Activated T-helper 1 cell treated with anti-CD3 and anti-CD28 coated beads, Interleukin-2, amount 50 U/mL, for 16 hours (primary cell): ENCODE data around the gene IGFBP6.
A peak's percentile ranks its signal among the peaks of the same experiment; 100 is the strongest.

Source experiments
- DNase-seq, 2 donors: peaks; one replicate each; pipeline ENCODE4 v3.0.0-alpha.2; 2020; ENCODE audit warnings: low read depth in 1 of 2, low spot score in 1 of 2

Gene IGFBP6

GRCh38 chr12:53059434-53060063 lies 37.9 kb upstream of the IGFBP6 start:
- no peak for DNase-seq

GRCh38 chr12:53060064-53060720 lies 37.3 kb upstream of the IGFBP6 start:
- DNase-seq: no peak

- no peak for DNase-seq
Observed at GRCh38 chr12:53060721-53061276, 36.7 kb upstream of the IGFBP6 start.

GRCh38 chr12:53061404-53062010 lies 36.0 kb upstream of the IGFBP6 start:
- no peak for DNase-seq

DNA sequence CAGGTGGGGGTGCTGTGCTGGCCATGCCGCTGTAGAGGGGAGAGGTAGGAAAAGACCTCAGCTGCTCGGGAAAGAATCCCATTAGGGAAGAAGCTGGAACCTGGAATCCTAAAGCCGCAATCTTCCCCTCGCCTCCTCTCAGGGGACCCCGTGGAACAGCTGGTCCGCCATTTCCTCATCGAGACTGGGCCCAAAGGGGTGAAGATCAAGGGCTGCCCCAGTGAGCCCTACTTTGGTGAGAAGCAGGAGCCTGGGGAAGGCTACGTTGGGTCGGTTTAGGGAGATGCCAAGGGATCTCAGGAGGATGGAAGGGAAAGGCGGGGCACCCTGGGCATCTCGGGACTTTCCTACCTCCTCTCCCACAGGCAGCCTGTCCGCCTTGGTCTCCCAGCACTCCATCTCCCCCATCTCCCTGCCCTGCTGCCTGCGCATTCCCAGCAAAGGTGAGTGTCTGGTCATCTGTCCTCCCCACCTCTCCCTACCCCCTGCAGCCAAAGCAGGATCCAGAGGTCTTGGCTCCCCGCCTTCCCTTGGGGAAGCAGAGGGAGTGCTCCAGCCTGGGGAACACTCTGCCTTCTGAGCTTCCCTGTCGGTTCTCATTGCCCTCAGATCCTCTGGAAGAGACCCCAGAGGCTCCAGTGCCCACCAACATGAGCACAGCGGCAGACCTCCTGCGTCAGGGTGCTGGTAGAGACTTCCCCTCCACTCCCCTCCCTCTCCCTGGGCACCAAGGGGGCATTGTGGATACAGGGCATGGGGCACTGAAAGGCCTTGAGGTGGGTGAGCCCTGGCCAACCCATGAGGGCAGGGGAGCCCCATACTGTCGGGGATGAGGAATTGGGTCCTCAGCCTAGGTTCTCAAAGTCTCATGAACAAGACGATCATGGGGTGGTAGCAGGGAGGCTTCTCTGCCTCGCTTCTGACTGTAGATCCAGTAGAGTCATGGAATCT lies 35.2 kb upstream of the IGFBP6 start:
- no peak for DNase-seq

- no peak for DNase-seq
Observed at GRCh38 chr12:53062977-53063707, 34.3 kb upstream of the IGFBP6 start.

- no peak for DNase-seq
Observed at GRCh38 chr12:53063708-53064612, 33.5 kb upstream of the IGFBP6 start.

GRCh38 chr12:53064613-53065436 lies 32.6 kb upstream of the IGFBP6 start:
- DNase-seq: no peak

- no peak for DNase-seq
Observed at GRCh38 chr12:53065470-53065869, 32.0 kb upstream of the IGFBP6 start.

- peak; percentile 44 to 54 for DNase-seq
Observed at GRCh38 chr12:53065975-53066931, 31.2 kb upstream of the IGFBP6 start.

DNA sequence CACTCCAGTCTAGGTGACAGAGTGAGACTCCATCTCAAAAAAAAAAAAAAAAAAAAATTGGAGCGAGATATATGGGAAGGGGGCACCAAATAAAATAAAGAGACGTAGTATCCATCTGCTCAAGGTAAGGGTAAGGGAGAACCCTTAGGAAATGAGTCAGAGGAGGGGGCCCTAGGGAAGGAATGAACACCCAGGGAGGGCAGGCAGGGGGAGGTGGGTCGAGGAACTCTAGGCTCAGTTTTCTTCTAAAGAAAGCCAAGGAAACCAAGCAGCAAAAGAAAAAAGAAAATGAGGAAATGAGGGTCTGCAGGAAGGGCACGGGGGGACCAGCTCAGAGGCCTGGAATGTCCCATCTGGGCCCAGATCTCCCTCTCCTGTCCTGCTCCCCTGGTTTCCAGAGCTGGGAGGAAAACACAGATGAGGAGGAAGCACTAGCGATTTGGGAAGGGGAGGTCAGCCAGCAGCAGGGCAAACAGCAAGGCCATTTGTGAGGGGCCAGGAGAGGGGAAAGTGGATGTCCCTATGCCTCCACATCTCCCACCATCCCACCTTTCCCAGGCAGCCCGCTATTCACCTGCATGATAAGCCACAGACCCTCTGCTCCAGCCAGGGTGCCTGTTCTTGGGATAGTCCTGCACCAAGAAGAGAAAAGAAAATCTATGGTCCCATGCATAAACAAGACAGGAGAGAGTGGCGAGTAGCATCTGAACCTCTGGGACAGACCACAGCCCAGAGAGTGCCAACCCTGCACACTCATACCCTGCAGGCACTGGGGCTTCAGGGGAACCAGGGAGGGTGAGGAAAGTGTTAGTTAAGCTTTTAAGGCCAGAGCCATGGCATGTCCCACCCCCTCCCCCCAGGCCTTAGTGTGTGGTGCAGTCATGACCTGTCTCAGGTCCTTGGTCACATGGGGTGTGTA lies 30.1 kb upstream of the IGFBP6 start:
- DNase-seq: no peak

DNA sequence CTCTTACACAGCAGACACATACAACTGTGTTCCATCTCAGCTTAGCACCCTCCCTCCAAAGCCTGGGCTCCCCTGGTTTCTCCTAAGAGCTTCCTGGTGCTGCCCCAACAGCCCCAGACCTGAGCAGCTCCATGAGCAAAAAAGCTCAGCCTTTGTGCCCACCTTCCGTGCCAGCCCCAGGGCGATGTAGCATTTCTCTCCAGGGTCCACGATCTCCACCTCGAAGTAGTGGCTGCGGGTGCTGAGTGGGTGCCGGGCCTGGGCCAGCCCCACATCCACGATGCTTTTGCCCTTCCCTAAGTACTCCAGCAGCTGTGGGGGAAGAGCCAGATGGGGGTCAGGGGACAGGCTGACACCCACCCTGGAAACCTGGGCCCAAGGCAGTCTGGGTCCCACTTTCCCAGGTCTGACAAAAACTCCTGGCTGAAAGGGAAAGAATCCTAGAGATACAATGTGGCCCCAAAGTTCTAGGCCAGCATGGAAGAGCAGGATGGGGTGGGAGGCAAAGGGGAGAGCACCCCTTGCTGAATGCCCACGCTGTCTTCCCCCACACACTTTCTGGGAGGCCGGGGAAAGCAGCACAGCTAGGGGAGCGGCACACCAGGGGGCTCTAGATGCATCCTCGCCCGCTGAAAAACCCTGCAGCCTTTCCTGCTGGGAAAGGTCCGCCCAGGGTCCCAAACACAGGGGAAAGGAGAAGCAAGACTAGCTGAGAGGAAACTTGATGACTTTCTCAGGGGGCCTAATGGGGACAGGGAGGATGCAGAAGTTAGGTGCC lies 29.3 kb upstream of the IGFBP6 start:
- no peak for DNase-seq

DNA sequence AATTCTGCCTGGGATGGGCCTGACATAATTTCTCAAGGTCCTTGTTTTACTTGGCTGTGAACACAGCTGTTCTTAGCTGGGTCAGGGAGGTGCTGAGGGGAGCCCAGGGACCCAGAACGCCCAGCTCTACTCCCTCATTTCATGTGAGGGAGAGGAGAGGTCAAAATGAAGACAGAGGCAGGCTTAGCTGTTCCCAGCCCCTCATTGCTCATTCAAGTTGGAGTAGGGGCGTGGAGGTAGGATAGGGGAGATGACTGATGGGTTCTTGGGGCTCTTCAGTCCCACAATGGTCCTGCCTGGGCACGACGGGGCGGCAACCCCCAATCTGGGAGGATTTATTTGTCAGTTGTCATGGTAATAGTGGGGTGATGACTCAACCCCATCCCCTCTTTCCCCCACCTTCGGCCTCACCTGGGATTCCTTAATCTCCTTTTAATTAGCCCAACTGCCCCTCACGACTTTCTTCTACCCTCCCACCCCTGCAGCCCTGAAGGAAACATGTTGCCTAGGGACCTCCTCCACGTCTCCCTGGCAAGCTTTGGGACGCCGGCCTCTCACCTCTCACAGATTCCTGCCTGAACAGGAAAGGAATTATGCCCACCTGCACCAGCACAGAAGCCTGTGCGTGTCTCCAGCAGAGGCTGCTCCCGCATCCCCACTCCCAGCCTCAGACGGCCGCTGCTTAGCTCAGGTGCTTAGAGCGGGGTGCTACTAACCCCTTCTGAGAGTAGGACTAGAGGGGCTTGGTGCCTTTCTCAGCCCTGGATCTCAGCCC lies 28.5 kb upstream of the IGFBP6 start:
- DNase-seq: no peak

GRCh38 chr12:53069621-53070410 lies 27.7 kb upstream of the IGFBP6 start:
- DNase-seq: no peak
